MM.1S (cell line): ENCODE data around the gene PPP1R9A.

ENCODE experiments used
- DNase-seq: peaks from one replicate; pipeline ENCODE4 v3.0.0-alpha.2; 2015
- H2AFZ ChIP-seq: fragments of 300-600 bp; sonication (generic); 2 replicates; pipeline ENCODE4 v1.6.0; 2016; ENCODE audit warnings: antibody characterized with exemption, low read length
- H3F3A ChIP-seq: fragments of 300-600 bp; sonication (generic); 2 replicates; pipeline ENCODE4 v1.6.1; 2016; ENCODE audit warnings: mild to moderate bottlenecking, antibody characterized with exemption, low read length, moderate library complexity, mixed read lengths; ENCODE audit not compliant: insufficient read depth
- H3K27ac ChIP-seq: fragments of 300-600 bp; sonication (generic); 2 replicates; pipeline ENCODE4 v1.5.1; 2016; ENCODE audit warnings: mild to moderate bottlenecking, low read length
- H3K27me3 ChIP-seq: fragments of 300-600 bp; sonication (generic); replicated peaks from 2 replicates; pipeline ENCODE4 v1.6.0; 2016; ENCODE audit warnings: low read length; ENCODE audit not compliant: insufficient read depth
- H3K36me3 ChIP-seq: fragments of 300-600 bp; sonication (generic); replicated peaks from 2 replicates; pipeline ENCODE4 v1.6.1; 2016; ENCODE audit warnings: mild to moderate bottlenecking, low read length, mixed read lengths; ENCODE audit not compliant: insufficient read depth
- H3K4me1 ChIP-seq: fragments of 300-600 bp; sonication (generic); 2 replicates; pipeline ENCODE4 v1.6.1; 2016; ENCODE audit warnings: low read length, mixed read lengths
- H3K4me2 ChIP-seq: fragments of 300-600 bp; sonication (generic); 2 replicates; pipeline ENCODE4 v1.6.0; 2016; ENCODE audit warnings: low read depth, low read length
- H3K4me3 ChIP-seq: fragments of 300-600 bp; sonication (generic); 2 replicates; pipeline ENCODE4 v1.5.1; 2016; ENCODE audit warnings: low read length, mixed read lengths
- H3K79me2 ChIP-seq: fragments of 300-600 bp; sonication (generic); 2 replicates; pipeline ENCODE4 v1.6.1; 2016; ENCODE audit warnings: mixed run types, low read length, mixed read lengths
- H3K9ac ChIP-seq: fragments of 300-600 bp; sonication (generic); 2 replicates; pipeline ENCODE4 v1.6.1; 2016; ENCODE audit warnings: low read length, mixed read lengths
- H3K9me2 ChIP-seq: fragments of 300-600 bp; sonication (generic); replicated peaks from 2 replicates; pipeline ENCODE4 v1.6.1; 2016; ENCODE audit warnings: mild to moderate bottlenecking, low read length, mixed read lengths; ENCODE audit not compliant: insufficient read depth
- H3K9me3 ChIP-seq: fragments of 300-600 bp; sonication (generic); replicated peaks from 2 replicates; pipeline ENCODE4 v1.6.1; 2016; ENCODE audit warnings: mild to moderate bottlenecking, low read length, mixed read lengths; ENCODE audit not compliant: insufficient read depth
- H4K20me1 ChIP-seq: fragments of 300-600 bp; sonication (generic); 2 replicates; pipeline ENCODE4 v1.6.1; 2016; ENCODE audit warnings: mild to moderate bottlenecking, low read length, moderate library complexity, mixed read lengths; ENCODE audit not compliant: insufficient read depth
- EZH2 ChIP-seq: fragments of 300-600 bp; sonication (generic); optimal IDR thresholded peaks from 2 replicates; pipeline ENCODE3; 2017; ENCODE audit warnings: low read depth, mild to moderate bottlenecking, antibody characterized with exemption, low read length, mixed read lengths
- EZH2phosphoT487 ChIP-seq: fragments of 300-600 bp; sonication (generic); IDR thresholded peaks from 2 replicates; pipeline ENCODE4 v1.6.1; 2018; ENCODE audit warnings: antibody characterized with exemption, low read length
- TF ChIP-seq, protein P1 (sequence below): fragments of 300-600 bp; sonication (generic); IDR thresholded peaks from 2 replicates; pipeline ENCODE4 v1.5.1; 2016; ENCODE audit warnings: antibody characterized with exemption, low read length, mixed read lengths

The PPP1R9A gene

DNA sequence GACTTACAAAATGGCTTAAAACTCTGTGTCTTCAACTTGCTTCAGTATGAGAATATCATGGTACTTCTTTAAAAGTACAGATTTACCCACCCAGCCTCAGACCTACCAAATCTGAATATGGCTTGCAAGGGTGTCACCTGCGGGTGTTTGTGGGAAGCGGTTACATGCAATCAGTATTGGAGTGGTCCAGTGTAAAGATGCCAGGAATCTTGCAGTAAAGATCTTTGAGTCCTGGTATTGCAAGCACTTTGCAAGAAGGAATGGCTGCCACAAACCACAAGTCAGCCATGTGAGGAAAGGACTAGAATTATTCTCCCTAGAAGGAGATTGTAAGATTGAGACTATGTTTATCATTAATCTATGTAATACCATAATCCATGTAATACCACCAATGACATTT is 301.9 kb downstream of the PPP1R9A start:
- Histone ChIP-seq H3K79me2 (no peaks in the 10 kb centered on the region), H4K20me1 (no peaks in the 10 kb centered on the region), H3K4me1 (no peaks in the 10 kb centered on the region), H3K9me3 (no peaks in the 10 kb centered on the region), H3F3A (no peaks in the 10 kb centered on the region), H3K36me3 (no peaks in the 10 kb centered on the region), H3K4me2 (no peak overlapping the region), H3K27me3 (no peaks in the 10 kb centered on the region), H3K27ac (no peak overlapping the region), H2AFZ (no peak overlapping the region), H3K9ac (no peak overlapping the region), H3K9me2 (no peaks in the 10 kb centered on the region), H3K4me3 (no peak overlapping the region)
- DNase-seq = no peak
- TF ChIP-seq, protein P1, sequence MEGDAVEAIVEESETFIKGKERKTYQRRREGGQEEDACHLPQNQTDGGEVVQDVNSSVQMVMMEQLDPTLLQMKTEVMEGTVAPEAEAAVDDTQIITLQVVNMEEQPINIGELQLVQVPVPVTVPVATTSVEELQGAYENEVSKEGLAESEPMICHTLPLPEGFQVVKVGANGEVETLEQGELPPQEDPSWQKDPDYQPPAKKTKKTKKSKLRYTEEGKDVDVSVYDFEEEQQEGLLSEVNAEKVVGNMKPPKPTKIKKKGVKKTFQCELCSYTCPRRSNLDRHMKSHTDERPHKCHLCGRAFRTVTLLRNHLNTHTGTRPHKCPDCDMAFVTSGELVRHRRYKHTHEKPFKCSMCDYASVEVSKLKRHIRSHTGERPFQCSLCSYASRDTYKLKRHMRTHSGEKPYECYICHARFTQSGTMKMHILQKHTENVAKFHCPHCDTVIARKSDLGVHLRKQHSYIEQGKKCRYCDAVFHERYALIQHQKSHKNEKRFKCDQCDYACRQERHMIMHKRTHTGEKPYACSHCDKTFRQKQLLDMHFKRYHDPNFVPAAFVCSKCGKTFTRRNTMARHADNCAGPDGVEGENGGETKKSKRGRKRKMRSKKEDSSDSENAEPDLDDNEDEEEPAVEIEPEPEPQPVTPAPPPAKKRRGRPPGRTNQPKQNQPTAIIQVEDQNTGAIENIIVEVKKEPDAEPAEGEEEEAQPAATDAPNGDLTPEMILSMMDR = no peak
- TF ChIP-seq EZH2phosphoT487 (no peak), EZH2 (no peak)

DNA sequence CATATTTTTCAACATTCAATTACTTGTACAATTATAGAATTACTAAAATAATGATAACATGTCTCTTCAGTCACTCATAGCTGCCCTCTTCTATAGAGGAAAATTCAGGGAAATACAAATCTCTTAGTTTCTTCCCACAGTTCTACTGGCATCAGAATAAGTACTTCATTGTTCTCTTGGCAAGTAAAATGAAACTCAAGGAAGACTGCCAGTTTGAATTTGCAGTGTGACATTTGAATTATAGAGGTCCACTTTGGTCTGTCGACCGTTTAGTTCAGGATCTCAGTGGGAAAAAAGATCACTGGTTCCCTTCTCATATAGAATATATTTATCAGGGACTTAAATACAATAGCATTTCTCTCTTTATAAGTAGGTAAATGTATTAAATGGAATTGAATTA is 302.4 kb downstream of the PPP1R9A start:
- H3K9me2 ChIP-seq = no peaks in the 10 kb centered on the region
- no peaks in the 10 kb centered on the region for H3K36me3 ChIP-seq
- H3K9ac ChIP-seq = no peak overlapping the region
- H3K9me3 ChIP-seq = no peaks in the 10 kb centered on the region
- TF ChIP-seq EZH2phosphoT487 = no peak
- no peak for TF ChIP-seq EZH2
- TF ChIP-seq, protein P1 = no peak
- H3K4me3 ChIP-seq = no peak overlapping the region
- no peak overlapping the region for H3K27ac ChIP-seq
- H3F3A ChIP-seq = no peaks in the 10 kb centered on the region
- no peaks in the 10 kb centered on the region for H3K4me1 ChIP-seq
- no peak overlapping the region for H3K4me2 ChIP-seq
- no peaks in the 10 kb centered on the region for H3K27me3 ChIP-seq
- H3K79me2 ChIP-seq = no peaks in the 10 kb centered on the region
- DNase-seq = no peak
- H2AFZ ChIP-seq = no peak overlapping the region
- H4K20me1 ChIP-seq = no peaks in the 10 kb centered on the region

DNA sequence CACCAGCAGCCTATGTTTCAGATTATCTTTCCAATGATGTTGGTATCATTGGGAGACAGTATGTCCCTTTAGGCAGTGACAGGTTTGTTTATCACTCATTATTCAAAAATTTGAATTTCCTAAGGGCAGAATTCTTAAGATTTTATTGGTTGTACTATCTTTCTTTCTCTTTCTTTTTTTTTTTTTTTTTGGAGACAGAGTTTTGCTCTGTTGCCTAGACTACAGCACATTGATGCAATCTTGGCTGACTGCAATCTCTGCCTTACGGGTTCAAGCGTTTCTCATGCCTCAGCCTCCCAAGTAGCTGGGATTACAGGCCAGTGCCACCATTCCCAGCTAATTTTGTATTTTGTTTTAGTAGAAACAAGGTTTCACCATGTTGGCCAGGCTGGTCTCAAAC is 305.8 kb downstream of the PPP1R9A start:
- Histone ChIP-seq H3K4me1 (no peaks in the 10 kb centered on the region), H4K20me1 (no peaks in the 10 kb centered on the region), H3K36me3 (no peaks in the 10 kb centered on the region), H3K79me2 (no peaks in the 10 kb centered on the region), H3K27ac (no peak overlapping the region), H3K27me3 (no peaks in the 10 kb centered on the region), H3F3A (no peaks in the 10 kb centered on the region), H3K9me3 (no peaks in the 10 kb centered on the region), H3K9me2 (no peaks in the 10 kb centered on the region), H3K9ac (no peak overlapping the region), H2AFZ (no peak overlapping the region), H3K4me2 (no peak overlapping the region), H3K4me3 (no peak overlapping the region)
- TF ChIP-seq EZH2phosphoT487 (no peak), EZH2 (no peak)
- TF ChIP-seq, protein P1 = no peak
- no peak for DNase-seq
